ENCODE results near the gene FOXO4.
"Not testable (repeated sequence)": the region's sequence is repeated elsewhere in the genome, so short reads cannot be mapped to it uniquely, and the experiment has no call there.

FOXO4 gene, protein sequence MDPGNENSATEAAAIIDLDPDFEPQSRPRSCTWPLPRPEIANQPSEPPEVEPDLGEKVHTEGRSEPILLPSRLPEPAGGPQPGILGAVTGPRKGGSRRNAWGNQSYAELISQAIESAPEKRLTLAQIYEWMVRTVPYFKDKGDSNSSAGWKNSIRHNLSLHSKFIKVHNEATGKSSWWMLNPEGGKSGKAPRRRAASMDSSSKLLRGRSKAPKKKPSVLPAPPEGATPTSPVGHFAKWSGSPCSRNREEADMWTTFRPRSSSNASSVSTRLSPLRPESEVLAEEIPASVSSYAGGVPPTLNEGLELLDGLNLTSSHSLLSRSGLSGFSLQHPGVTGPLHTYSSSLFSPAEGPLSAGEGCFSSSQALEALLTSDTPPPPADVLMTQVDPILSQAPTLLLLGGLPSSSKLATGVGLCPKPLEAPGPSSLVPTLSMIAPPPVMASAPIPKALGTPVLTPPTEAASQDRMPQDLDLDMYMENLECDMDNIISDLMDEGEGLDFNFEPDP

DNA sequence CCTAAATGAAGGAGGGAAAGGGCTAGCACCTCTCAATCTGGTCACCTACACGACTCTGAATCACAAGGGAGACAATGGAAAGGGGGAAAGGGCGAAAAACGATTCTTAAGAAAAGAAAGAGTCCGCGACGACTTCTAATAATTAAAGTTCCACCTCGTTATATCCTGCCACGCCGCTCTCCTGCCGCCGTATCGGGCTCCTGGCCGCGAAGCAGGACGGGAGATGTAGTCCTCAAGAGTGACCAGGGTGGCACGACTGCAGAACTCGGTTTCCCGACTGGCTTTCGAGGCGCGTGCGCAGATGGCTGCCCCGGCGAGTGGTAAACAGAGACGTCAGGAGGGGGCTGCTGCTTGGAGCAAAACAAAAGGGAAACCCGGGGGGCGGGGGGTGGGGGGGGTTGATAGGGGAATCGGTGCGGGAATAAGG is at the start of gene FOXO4:
FOXO4 (plus strand) TSS at position 297 of the 426 bp plus-strand sequence. CDS start 678 bp downstream, outside the sequence.
- Histone ChIP-seq H3K9ac (ENCODE audit: low read length) (peak within 1 kb of the TSS; percentile 55), H3K9me3 (ENCODE audit: control insufficient read depth, low read depth, low read length) (no peaks in the 10 kb centered on the region), H3K27me3 (ENCODE audit: control insufficient read depth, insufficient read depth, low read length) (peaks cover 14% of the 10 kb centered on the region), H3K4me3 (ENCODE audit: low read length) (peak within 1 kb of the TSS; percentile 82), H3K36me3 (ENCODE audit: control insufficient read depth, low read depth, low read length) (no peaks in the 10 kb centered on the region), H3K27ac (ENCODE audit: low read length) (no peak within 1 kb of the TSS), H3K4me1 (ENCODE audit: control insufficient read depth, low read depth, low read length) (peaks cover 7% of the 10 kb centered on the region)

DNA sequence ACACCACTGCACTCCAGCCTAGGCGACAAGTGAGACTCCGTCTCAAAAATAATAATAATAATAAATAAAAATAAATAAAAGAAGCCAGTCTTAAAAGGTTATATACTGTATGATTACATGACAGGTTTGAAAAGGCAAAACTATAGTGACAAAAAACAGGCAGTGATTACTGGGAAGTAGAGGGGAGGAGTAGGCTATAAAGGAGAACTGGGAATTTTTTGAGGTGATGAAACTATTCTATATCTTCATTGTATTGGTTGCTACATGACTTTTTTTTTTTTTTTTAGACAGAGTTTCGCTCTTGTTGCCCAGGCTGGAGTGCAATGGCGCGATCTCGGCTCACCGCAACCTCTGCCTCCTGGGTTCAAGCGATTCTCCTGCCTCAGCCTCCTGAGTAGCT is 47.8 kb upstream of the FOXO4 start:
- not testable (repeated sequence) for H3K27me3 ChIP-seq (ENCODE audit: control insufficient read depth, insufficient read depth, low read length); H3K27ac ChIP-seq (ENCODE audit: low read length); H3K4me3 ChIP-seq (ENCODE audit: low read length); H3K36me3 ChIP-seq (ENCODE audit: control insufficient read depth, low read depth, low read length); H3K9ac ChIP-seq (ENCODE audit: low read length); H3K4me1 ChIP-seq (ENCODE audit: control insufficient read depth, low read depth, low read length)
- H3K9me3 ChIP-seq (ENCODE audit: control insufficient read depth, low read depth, low read length) = peaks cover 10% of the 10 kb centered on the region

DNA sequence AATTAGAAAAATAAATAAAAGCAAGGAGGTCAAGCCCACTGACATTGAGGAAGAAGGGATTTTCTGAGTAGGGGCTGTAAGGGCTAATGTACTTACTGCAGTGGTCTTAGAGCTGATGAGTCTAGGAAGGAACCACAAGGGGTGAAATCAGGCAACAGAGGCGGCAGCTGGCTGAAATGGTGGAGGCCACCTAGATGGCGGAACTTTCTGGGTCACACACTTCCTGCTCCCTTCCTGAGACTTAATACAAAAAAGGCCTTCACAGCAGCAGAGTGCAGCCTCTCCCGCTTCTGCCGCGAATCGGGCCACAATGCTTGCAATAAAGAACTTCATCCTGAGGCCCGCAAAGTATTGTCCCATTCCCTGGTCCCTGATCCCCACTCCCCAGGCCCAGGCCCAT is 42.9 kb upstream of the FOXO4 start:
- Histone ChIP-seq H3K36me3 (ENCODE audit: control insufficient read depth, low read depth, low read length) (no peaks in the 10 kb centered on the region), H3K4me3 (ENCODE audit: low read length) (peak overlapping the region; percentile 68), H3K27me3 (ENCODE audit: control insufficient read depth, insufficient read depth, low read length) (no peaks in the 10 kb centered on the region), H3K4me1 (ENCODE audit: control insufficient read depth, low read depth, low read length) (no peaks in the 10 kb centered on the region), H3K9ac (ENCODE audit: low read length) (peak overlapping the region; percentile 43), H3K9me3 (ENCODE audit: control insufficient read depth, low read depth, low read length) (peaks cover 13% of the 10 kb centered on the region), H3K27ac (ENCODE audit: low read length) (no peak overlapping the region)

DNA sequence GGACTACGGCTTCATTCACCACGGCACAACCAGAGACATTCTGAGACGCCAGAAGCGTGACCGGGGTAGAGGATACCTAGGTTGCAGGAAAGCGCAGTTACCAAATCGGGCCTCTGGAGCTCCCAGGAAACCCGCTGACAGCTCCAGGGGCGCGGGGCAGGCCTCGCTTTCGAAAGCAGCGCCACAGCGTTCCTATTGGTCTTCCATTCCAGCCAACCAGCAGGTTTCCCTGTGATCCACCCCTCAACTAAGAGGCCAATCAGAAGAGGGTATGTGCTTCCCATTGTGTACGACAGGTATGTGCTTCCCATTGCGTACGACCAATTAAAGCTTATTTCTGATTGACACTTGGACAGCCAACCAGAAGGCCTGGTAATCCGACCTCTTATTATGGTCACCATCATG is 42.4 kb upstream of the FOXO4 start:
- peak overlapping the region; percentile 43 for H3K9ac ChIP-seq (ENCODE audit: low read length)
- peak overlapping the region; percentile 68 for H3K4me3 ChIP-seq (ENCODE audit: low read length)
- peaks cover 13% of the 10 kb centered on the region for H3K9me3 ChIP-seq (ENCODE audit: control insufficient read depth, low read depth, low read length)
- no peaks in the 10 kb centered on the region for H3K4me1 ChIP-seq (ENCODE audit: control insufficient read depth, low read depth, low read length)
- no peaks in the 10 kb centered on the region for H3K27me3 ChIP-seq (ENCODE audit: control insufficient read depth, insufficient read depth, low read length)
- H3K36me3 ChIP-seq (ENCODE audit: control insufficient read depth, low read depth, low read length) = no peaks in the 10 kb centered on the region
- no peak overlapping the region for H3K27ac ChIP-seq (ENCODE audit: low read length)

DNA sequence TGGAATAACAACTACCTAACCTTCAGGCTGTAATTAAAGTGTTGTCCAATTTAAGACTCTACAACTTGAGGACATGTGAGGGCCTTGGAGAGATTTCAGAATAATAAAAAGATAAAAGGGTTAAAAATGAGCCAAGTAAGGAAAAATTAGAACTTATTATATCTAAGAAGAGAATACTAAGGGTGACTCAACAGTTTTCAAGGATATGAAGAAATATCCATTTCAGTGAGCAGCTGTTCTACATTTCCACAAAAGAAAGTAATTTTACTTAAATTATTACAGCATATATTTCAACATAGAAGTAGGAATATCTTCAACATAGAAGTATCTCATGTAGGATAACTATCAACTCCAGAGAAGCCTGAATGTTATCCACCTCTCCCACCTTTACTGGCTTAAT is 38.8 kb upstream of the FOXO4 start:
- Histone ChIP-seq H3K9me3 (ENCODE audit: control insufficient read depth, low read depth, low read length) (peaks cover 16% of the 10 kb centered on the region), H3K9ac (ENCODE audit: low read length) (no peak overlapping the region), H3K4me1 (ENCODE audit: control insufficient read depth, low read depth, low read length) (no peaks in the 10 kb centered on the region), H3K4me3 (ENCODE audit: low read length) (no peak overlapping the region), H3K27ac (ENCODE audit: low read length) (no peak overlapping the region), H3K36me3 (ENCODE audit: control insufficient read depth, low read depth, low read length) (peaks cover 22% of the 10 kb centered on the region), H3K27me3 (ENCODE audit: control insufficient read depth, insufficient read depth, low read length) (no peaks in the 10 kb centered on the region)

DNA sequence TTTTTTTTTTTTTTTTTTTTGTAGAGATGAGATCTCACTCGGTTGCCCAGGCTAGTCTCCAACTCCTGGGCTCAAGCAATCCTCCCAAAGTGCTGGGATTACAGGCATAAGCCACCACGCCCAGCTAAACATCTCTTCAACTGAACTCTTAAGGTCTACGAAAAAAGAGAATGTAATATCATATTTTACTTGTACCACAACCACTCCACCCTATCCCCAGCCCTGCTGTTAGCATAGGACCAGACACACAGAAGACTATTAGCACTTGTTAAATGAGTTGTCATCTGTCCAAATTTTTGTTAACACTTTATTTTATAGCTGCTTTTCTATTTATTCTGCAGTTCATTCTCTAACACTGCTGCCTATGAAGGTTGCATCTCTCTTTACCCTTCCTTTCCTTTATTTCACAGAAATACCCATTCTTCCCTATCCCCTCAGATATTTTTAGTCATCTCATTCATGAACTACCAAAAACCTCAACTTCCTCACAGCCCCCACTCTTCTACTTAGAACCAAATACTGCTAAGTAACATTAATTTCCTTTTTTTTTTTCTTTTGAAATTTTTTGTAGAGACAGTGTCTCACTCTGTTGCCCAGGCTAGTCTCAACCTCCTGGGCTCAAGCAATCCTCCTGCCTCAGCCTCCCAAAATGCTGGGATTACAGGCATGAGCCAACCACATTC is 37.7 kb upstream of the FOXO4 start:
- no peak overlapping the region for H3K4me3 ChIP-seq (ENCODE audit: low read length)
- H3K9ac ChIP-seq (ENCODE audit: low read length) = no peak overlapping the region
- no peaks in the 10 kb centered on the region for H3K27me3 ChIP-seq (ENCODE audit: control insufficient read depth, insufficient read depth, low read length)
- H3K36me3 ChIP-seq (ENCODE audit: control insufficient read depth, low read depth, low read length) = peaks cover 22% of the 10 kb centered on the region
- no peaks in the 10 kb centered on the region for H3K4me1 ChIP-seq (ENCODE audit: control insufficient read depth, low read depth, low read length)
- no peak overlapping the region for H3K27ac ChIP-seq (ENCODE audit: low read length)
- H3K9me3 ChIP-seq (ENCODE audit: control insufficient read depth, low read depth, low read length) = peaks cover 16% of the 10 kb centered on the region

DNA sequence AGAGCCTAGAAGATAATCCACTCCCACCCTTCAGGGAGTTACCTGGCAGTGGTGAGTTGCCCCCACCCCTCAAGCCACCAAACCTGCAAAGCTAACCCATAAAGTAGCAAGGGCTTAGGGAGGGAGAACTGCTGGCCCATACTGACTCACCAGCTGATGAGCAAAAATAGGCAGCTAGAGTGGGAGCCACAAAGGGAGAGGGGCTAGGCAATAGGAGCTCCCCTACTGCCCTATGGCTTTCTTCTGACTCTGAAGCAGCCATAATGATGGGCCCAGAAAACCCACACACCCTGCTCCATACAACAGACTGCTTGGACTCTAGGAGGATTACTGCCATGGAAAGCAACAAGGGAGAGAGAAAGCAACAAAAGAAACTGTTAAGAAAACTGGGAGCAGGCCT is 35.5 kb upstream of the FOXO4 start:
- H3K4me1 ChIP-seq (ENCODE audit: control insufficient read depth, low read depth, low read length) = no peaks in the 10 kb centered on the region
- H3K9ac ChIP-seq (ENCODE audit: low read length) = no peak overlapping the region
- peaks cover 11% of the 10 kb centered on the region for H3K9me3 ChIP-seq (ENCODE audit: control insufficient read depth, low read depth, low read length)
- no peaks in the 10 kb centered on the region for H3K27me3 ChIP-seq (ENCODE audit: control insufficient read depth, insufficient read depth, low read length)
- H3K4me3 ChIP-seq (ENCODE audit: low read length) = no peak overlapping the region
- H3K36me3 ChIP-seq (ENCODE audit: control insufficient read depth, low read depth, low read length) = peaks cover 22% of the 10 kb centered on the region
- no peak overlapping the region for H3K27ac ChIP-seq (ENCODE audit: low read length)

DNA sequence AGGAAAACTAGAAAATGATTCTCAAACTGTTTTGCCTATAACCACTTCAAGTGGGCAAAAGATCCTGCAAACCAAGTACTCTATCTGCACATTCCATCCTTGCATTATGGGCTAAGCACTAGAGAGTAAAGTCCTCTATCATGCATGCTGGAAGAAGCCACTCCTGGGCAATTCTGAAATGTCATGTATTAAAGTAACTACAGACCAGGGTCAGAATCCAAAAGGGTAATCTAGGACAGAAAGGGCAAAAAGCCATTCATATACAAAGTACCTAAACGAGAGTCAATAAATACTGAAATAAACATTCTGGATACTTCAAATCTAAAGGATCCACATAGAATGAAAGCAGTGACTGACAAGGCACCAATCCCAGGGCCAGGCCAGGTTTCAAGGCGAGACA is 28.6 kb upstream of the FOXO4 start:
- Histone ChIP-seq H3K36me3 (ENCODE audit: control insufficient read depth, low read depth, low read length) (no peaks in the 10 kb centered on the region), H3K9ac (ENCODE audit: low read length) (peak overlapping the region; percentile 69), H3K27me3 (ENCODE audit: control insufficient read depth, insufficient read depth, low read length) (no peaks in the 10 kb centered on the region), H3K27ac (ENCODE audit: low read length) (no peak overlapping the region), H3K4me3 (ENCODE audit: low read length) (peak overlapping the region; percentile 87), H3K9me3 (ENCODE audit: control insufficient read depth, low read depth, low read length) (peaks cover 8% of the 10 kb centered on the region), H3K4me1 (ENCODE audit: control insufficient read depth, low read depth, low read length) (no peaks in the 10 kb centered on the region)

DNA sequence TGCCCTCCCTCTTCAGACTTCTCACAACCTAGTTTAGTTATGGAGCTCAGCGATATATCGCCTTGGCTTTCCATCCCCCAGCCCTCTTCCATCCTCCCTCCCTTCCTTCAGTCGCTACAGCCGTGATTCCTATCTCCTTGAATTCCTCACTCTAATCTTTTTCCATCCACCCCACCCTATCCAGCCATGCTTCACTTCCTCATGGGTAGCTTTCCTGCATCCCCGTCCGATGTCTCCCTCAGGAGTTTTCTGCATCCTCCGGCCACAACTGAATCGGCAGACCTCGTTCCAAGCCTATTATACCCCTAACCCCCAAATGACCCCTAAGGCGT is 28.0 kb upstream of the FOXO4 start:
- Histone ChIP-seq H3K27me3 (ENCODE audit: control insufficient read depth, insufficient read depth, low read length) (no peaks in the 10 kb centered on the region), H3K4me3 (ENCODE audit: low read length) (peak overlapping the region; percentile 87), H3K9me3 (ENCODE audit: control insufficient read depth, low read depth, low read length) (peaks cover 8% of the 10 kb centered on the region), H3K9ac (ENCODE audit: low read length) (peak overlapping the region; percentile 69), H3K36me3 (ENCODE audit: control insufficient read depth, low read depth, low read length) (no peaks in the 10 kb centered on the region), H3K27ac (ENCODE audit: low read length) (no peak overlapping the region), H3K4me1 (ENCODE audit: control insufficient read depth, low read depth, low read length) (no peaks in the 10 kb centered on the region)

DNA sequence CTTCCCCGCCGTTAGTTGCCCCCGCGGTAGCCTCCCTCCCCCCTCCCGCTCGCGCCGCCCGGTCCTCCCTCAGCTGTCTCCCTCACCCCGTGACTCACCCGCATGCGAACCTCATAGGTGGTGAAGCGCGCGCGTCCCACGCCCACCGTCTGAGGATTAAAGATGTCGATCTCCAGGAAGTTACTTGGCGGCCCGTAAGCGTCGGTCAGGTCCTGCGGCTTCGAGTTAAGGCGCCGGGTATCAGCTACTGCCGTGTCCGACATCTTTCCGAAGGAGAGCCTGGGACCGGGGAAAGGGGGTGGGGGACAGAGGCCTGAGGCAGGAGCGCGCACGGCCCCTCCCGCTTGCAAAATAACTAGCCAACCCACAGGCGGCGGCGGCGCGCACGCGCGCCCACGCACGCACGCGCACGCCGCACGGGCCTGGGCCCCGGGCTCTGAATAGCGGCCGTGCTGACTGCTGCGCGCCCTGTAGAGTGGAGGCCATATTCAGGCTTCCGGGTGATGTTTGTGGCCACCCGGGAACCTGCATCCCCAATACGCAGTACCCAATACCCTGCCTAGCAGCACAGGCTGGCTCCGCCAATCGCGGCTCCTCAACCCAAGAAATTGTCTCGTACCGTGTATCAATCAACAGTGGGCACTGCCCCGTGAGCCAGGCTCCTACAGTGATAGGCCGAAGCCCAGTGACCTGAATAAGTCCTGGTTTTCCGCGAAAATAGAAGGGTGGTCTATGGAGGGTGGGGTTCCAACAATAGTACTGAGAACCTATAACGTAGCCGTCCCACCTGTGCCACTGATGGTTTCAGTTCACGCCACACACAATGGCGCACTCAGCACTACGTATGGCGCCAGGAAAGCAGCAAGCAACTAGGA is 27.4 kb upstream of the FOXO4 start, which contains the start of gene SNX12:
SNX12 (minus strand) TSS at position 291 of the 875 bp plus-strand sequence; CDS start at position 263, 28 bp downstream.
- H3K36me3 ChIP-seq (ENCODE audit: control insufficient read depth, low read depth, low read length) = no peaks in the 10 kb centered on the region
- H3K9ac ChIP-seq (ENCODE audit: low read length) = peak within 1 kb of the TSS; percentile 69
- H3K4me1 ChIP-seq (ENCODE audit: control insufficient read depth, low read depth, low read length) = no peaks in the 10 kb centered on the region
- peaks cover 8% of the 10 kb centered on the region for H3K9me3 ChIP-seq (ENCODE audit: control insufficient read depth, low read depth, low read length)
- H3K27me3 ChIP-seq (ENCODE audit: control insufficient read depth, insufficient read depth, low read length) = no peaks in the 10 kb centered on the region
- H3K27ac ChIP-seq (ENCODE audit: low read length) = no peak within 1 kb of the TSS
- peak within 1 kb of the TSS; percentile 87 for H3K4me3 ChIP-seq (ENCODE audit: low read length)

DNA sequence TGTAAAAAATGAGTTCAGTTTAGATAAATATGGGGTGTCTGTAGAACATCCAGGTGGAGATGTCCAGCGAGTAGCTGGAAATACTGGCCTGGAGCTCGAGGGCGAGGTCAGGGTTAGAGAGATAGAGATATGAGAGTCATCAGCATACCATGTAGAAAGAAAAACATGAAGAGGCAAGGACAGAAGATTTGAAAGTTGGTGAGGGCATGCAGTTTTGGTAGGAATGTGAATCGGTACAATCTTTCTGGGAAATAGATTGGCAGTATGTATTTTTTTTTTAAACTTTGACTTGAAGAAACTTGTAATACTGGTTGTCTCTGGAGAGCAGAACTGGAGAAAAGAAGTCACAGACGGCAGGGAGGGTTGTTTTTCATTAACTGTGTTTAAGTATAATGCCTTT is 25.1 kb upstream of the FOXO4 start:
- H3K27me3 ChIP-seq (ENCODE audit: control insufficient read depth, insufficient read depth, low read length) = no peaks in the 10 kb centered on the region
- H3K36me3 ChIP-seq (ENCODE audit: control insufficient read depth, low read depth, low read length) = no peaks in the 10 kb centered on the region
- H3K27ac ChIP-seq (ENCODE audit: low read length) = no peak overlapping the region
- H3K9me3 ChIP-seq (ENCODE audit: control insufficient read depth, low read depth, low read length) = peaks cover 8% of the 10 kb centered on the region
- H3K9ac ChIP-seq (ENCODE audit: low read length) = no peak overlapping the region
- H3K4me3 ChIP-seq (ENCODE audit: low read length) = no peak overlapping the region
- H3K4me1 ChIP-seq (ENCODE audit: control insufficient read depth, low read depth, low read length) = no peaks in the 10 kb centered on the region

All from iPS-18a (cell line).